GM18519 (cell line): Measurements from ENCODE around the gene SERBP1.
"Not testable (repeated sequence)": the region's sequence is repeated elsewhere in the genome, so short reads cannot be mapped to it uniquely, and the experiment has no call there.

Experiments
- ATAC-seq: cut with Tn5 transposase; IDR thresholded peaks from one replicate; pipeline ENCODE4 v1.9.1; 2021; ENCODE audit warnings: mild to moderate bottlenecking, moderate library complexity; ENCODE audit not compliant: unreplicated experiment, low FRiP score

Gene SERBP1

GRCh38 chr1:67413101-67413500 lies 17.1 kb downstream of the SERBP1 start:
- ATAC-seq = not testable (repeated sequence)

DNA sequence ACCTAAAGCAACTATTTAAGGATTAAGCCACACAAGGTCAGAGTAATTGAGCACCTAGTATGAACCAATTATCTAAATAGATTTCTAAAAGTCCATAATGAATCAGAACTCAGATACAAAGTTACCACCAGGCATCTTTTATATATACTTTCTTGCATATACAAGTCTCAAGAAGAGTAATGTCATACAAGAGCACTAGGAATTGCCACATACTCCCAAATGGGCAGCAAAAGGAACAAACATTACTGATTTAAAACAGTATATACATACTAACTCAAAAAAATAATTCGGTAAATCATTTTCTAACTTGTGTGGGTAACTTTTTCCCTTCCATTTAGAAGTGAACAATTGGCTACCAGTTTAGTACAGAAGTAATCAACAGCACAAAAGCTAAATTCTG lies 22.1 kb downstream of the SERBP1 start:
- ATAC-seq = no peak

- no peak for ATAC-seq
Measured at GRCh38 chr1:67407498-67407897, 22.7 kb downstream of the SERBP1 start.

GRCh38 chr1:67405473-67406245 lies 24.5 kb downstream of the SERBP1 start:
- ATAC-seq = no peak

DNA sequence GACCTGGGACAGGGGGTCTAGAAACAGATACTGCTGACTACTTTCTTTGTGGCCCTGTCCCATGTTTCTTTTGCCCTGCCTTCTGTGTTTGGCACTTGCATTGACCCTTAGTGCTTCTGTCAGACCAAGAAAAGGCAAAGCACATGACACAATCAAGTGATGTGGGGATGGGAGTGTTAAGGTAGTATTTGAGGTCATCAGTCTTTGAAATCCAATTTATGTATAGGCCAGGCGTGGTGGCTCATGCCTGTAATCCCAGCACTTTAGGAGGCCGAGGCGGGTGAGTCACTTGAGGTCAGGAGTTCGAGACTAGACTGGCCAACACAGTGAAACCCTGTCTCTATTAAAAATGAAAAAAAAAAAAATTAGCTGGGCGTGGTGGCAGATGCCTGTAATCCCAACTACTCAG lies 26.0 kb downstream of the SERBP1 start:
- no peak for ATAC-seq

DNA sequence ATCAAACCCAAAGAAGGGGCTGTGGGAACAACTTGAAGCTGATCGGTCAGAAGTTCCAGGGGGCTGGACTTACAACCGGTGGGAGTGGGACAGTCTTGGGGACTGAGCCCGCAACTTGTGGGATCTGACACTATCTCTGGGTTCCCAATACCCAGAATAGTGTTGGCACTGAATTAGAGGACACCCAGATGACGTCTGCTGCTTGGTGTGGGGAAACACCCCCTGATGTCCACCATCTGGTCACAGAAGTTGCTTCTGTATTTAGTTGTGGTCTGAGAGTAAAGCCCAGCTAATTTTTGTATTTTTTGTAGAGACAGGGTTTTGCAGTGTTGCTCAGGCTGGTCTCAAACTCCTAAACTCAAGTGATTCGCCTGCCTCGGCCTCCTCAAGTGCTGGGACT lies 28.8 kb downstream of the SERBP1 start:
- ATAC-seq = no peak

DNA sequence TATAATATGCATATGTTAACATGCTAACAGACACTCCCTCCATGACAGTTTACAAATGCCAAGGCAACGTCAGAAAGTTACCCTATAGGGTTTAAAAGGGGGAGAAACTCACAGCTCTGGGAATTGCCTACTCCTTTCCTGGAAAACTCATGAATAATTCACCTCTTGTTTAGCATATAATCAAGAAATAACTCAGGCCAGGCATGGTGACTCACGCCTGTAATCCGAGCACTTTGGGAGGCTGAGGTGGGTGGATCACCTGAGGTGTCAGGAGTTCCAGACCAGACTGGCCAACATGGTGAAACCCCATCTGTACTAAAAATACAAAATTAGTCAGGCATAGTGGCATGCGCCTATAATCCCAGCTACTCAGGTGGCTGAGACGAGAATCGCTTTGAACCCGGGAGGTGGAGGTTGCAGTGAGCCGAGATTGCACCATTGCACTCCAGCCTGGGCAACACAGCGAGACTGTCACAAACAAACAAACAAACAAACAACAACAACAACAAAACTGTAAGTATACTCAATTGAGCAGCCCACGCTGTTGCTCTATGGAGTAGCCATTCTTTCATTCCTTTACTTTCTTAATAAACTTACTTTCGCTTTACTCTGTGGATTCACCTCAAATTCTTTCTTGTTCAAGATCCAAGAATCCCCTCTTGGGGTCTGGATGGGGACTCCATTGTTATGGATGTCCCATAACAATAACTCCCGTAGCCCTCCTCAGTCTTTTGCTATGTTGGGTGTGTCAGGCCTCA lies 30.0 kb downstream of the SERBP1 start:
- not testable (repeated sequence) for ATAC-seq

DNA sequence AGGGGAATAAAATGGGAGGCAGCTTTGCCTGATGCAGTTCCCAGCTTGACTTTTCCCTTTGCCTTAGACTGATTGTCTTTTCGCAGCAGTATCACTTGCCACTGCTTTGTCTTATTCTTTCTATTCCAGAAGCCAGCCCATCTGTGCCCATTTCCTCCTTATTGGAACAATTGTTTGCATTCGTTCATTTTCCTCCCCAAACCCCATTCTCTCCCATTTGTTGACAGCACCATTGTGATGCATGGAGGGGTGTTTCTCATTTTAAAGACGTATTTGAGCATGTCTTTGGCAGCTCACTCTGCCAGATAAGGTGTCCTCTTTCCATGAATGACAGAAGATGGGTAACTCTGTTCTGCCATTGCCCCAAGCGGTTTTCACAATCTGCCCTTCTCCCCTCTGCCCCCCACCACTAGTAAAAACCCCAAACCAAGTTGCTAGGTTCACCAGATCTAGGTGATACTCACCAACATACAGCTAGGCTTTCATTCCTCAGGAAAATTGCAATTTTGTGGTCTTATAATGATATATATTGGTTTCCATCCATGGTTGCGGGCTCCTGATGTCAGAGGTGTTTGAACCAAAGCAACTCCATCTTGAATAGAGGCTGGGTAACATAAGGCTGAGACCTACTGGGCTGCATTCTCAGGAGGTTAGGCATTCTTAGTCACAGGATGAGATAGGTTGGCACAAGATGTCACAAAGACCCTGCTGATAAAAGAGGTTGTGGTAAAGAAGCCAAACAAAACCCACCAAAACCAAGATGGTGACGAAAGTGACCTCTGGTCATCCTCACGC lies 30.8 kb downstream of the SERBP1 start:
- no peak for ATAC-seq

DNA sequence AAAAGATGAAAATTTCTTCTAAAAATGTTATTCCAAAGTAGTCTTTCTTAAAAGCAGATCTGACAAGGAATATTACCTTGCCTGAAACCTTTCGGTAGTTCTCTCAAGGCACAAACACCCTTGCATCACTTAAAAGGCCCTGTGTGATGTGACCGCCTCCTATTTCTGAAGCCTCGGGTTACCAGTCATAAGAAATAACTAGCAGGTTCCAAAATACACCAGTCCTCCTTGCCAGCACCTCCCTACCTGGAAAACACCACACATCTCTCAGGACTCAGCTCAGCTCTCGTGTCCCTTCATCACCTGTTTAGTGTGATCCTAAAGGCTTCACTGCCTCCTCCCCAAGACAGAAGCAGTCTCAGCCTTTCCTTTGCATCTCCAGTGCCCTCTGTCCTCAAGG lies 35.7 kb downstream of the SERBP1 start:
- no peak for ATAC-seq

DNA sequence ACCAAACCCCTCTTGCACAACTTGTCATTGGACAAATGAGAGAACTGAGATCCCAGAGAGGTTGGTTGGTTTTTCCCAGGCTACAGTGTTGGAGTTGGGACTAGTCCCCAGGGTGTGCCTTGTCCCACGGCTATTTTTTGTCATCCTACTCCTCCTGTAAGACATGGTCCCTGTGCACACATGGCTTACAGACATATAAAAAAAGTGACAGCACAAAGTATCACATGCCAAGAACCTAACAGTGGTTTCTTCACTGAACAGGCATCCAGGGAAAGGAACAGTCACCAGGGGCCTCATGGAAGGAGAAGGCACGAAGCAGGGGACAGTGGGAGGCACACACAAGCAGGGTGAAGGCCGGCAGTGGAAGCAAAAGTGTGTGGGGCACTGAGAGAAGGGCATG lies 36.5 kb downstream of the SERBP1 start:
- no peak for ATAC-seq

DNA sequence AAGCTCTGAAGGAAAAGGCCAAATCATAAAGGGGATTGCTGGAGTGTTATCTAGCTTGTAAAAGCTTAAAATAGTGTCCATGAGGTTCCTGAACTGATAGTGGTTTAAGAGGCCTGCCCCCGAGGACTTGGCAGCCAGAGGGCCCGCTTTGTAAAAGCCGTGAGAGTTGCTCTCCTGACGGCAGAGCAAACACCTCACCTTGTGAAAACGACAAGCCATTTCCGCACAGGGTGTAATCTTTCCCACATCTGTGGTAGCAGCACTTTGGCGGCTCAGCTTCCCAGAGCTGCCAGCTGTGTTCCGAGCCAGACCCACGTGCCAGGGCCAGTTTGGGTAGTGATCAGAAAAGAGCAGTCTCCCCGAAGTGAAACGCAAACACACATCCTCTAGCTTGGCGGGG lies 37.0 kb downstream of the SERBP1 start:
- ATAC-seq = no peak

- ATAC-seq = no peak
Measured at GRCh38 chr1:67390041-67390887, 39.9 kb downstream of the SERBP1 start.

DNA sequence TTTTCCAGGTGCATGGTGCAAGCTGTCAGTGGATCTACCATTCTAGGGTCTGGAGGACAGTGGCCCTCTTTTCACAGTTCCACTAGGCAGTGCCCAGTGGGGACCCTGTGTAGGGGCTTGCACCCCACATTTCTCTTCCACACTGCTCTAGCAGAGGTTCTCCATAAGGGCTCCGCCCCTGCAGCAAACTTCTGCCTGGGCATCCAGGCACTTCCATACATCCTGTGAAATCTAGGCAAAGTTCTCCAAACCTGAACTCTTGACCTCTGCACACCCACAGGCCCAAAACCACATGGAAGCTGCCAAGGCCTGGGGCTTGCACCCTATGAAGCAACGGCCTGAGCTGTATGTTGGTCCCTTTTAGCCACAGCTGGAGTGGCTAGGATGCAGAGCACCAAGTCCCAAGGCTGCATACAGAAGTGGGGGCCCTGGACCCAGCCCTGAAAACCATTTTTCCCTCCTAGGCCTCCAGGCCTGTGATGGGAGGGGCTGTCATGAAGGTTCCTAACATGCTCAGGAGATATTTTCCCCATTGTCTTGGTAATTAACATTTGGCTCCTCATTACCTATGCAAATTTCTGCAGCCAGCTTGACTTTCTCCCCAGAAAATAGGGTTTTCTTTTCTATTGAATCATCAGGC lies 46.1 kb downstream of the SERBP1 start:
- ATAC-seq = no peak

GRCh38 chr1:67382292-67382691 lies 47.9 kb downstream of the SERBP1 start:
- ATAC-seq = no peak

DNA sequence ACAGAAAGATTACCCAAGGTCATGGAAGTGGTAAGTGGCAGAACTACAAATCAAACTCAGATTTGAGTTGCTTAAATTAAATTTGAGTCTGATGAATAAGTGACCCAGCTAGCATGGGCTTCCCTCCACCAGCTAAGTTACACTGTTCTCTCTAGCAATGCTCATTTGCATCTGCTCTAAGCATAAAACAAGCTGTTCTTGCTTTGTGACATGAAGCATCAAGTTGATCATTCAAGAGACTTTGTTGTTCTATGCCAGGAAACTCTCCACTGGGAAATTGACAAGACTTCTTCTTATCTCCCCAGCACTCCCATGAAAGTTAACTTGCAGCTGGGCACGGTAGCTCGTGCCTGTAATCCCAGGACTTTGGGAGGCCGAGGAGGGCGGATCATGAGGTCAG lies 49.0 kb downstream of the SERBP1 start:
- ATAC-seq = no peak

DNA sequence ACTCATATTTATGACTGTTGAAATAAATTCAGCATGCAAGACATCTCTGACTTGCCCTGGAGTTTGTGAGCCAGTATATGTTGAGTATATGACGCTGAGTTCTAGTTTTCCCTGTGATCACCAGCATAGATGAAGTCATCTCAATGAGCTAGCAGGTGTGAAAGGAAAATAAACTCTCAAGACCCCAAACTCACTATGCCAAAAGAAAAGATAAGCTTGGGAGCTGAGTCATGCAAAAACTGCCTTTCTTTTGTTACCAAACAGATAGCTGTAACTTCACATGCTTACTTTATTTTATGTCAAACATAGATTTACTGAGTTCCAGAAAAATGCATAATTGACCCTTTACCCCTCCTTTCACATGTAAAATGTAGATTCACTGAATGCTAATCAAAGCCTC lies 52.9 kb downstream of the SERBP1 start:
- ATAC-seq = no peak

DNA sequence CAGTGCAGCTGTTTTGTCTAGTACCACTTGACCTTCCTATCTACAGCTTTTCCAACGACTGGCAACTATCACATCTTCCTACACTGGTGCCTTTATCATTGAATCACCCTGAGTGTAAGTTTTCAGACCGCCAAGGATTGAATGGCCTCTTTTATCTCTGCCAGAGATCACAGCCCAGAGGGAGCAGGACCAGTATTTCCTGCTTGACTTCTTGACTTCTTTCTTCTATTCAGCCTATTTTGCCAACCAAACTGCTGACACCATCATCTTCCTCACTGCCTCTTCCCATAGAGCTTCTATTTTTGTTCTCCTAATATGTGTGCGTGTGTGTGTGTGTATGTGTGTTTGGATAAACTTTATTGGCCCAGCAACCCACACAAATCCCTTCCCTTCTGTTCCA lies 53.8 kb downstream of the SERBP1 start:
- ATAC-seq = no peak

- no peak for ATAC-seq
Measured at GRCh38 chr1:67372898-67373297, 57.3 kb downstream of the SERBP1 start.

DNA sequence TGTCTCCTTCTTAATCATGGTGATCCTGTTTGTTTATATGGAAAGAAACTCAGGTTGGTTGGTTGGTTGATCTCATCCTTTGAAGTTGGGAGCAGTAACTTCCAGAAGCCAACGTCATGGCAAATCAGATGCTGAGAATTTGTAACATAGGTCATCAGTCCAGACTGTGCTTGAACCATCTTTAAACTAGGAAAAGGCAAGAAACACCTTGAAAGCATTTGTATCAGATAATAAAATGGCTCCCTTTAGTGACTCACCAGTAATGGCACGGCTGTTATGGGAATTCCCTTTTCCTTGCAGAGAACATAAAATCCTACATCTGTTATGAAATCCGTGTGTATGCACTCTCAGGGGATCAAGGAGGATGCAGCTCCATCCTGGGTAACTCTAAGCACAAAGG lies 58.1 kb downstream of the SERBP1 start:
- no peak for ATAC-seq

DNA sequence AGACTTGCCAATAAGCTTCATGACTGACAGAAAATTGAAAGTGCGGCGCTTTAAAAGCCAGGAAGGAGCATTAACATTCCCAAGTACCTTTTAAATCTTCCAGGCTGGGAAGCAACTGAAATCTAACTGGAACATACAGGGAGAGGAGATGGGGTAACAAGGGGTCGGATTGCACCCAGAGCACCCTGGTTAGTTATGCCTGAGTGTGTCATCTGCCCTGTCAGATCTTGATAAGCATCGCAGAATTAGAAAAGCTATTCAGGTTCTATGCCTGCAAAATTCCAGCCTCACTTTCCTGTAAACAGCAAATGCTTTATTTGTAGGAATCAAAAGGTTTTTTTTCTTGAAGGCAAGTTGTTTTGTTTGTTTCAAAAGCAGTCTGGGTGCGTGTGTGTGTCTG lies 58.5 kb downstream of the SERBP1 start:
- ATAC-seq = no peak
